HL-60 (cell line): Measurements from ENCODE around the gene RAP1A.

Experiments used
- DNase-seq, 2 experiments: peaks; one replicate each; pipeline ENCODE4 v3.0.0-alpha.2; 2010 to 2020; ENCODE audit warnings: low read depth in 1 of 2, low spot score in 1 of 2
- H3K27ac ChIP-seq: fragments of 250-450 bp; sonication (Bioruptor Pico); replicated peaks from 2 replicates; pipeline ENCODE4 v1.5.1; 2020; ENCODE audit warnings: mild to moderate bottlenecking, moderate library complexity
- H3K27me3 ChIP-seq: fragments of 250-450 bp; sonication (Bioruptor Pico); 2 replicates; pipeline ENCODE4 v1.5.1; 2021; ENCODE audit warnings: mild to moderate bottlenecking, moderate library complexity; ENCODE audit not compliant: insufficient read depth, poor library complexity, severe bottlenecking
- H3K4me3 ChIP-seq: replicated peaks from 2 replicates; pipeline ENCODE4 v1.5.1; 2011; ENCODE audit warnings: mild to moderate bottlenecking, control low read depth, low read length; ENCODE audit not compliant: insufficient read depth
- CTCF ChIP-seq: IDR thresholded peaks from one replicate; pipeline ENCODE4 v1.5.1; 2011; ENCODE audit warnings: low read length, control low read depth, inconsistent platforms; ENCODE audit not compliant: insufficient read depth
- GABPA ChIP-seq: IDR thresholded peaks from 2 replicates; pipeline ENCODE4 v1.6.1; 2012; ENCODE audit warnings: low read depth
- POLR2AphosphoS5 ChIP-seq: IDR thresholded peaks from 2 replicates; pipeline ENCODE4 v1.6.1; 2012; ENCODE audit warnings: low read depth
- REST ChIP-seq: IDR thresholded peaks from 2 replicates; pipeline ENCODE4 v1.6.1; 2012; ENCODE audit warnings: low read depth; ENCODE audit not compliant: insufficient replicate concordance
- SPI1 ChIP-seq: IDR thresholded peaks from 2 replicates; pipeline ENCODE4 v1.6.1; 2012; ENCODE audit warnings: low read depth, mild to moderate bottlenecking, borderline replicate concordance

RAP1A gene

GRCh38 chr1:111577814-111578213 lies 41.8 kb upstream of the RAP1A start:
- DNase-seq, result no peak
- Histone ChIP-seq H3K27me3 (no peaks in the 10 kb centered on the region), H3K27ac (no peak overlapping the region), H3K4me3 (no peak overlapping the region)
- TF ChIP-seq GABPA, result no peak

- TF ChIP-seq CTCF, result no peak
- no peak for TF ChIP-seq GABPA
- no peak for TF ChIP-seq REST
- no peak for TF ChIP-seq POLR2AphosphoS5
- TF ChIP-seq SPI1, result no peak
- Histone ChIP-seq H3K27me3 (no peaks in the 10 kb centered on the region), H3K4me3 (no peak overlapping the region), H3K27ac (no peak overlapping the region)
- DNase-seq, result no peak
Observed at GRCh38 chr1:111581166-111581565, 38.4 kb upstream of the RAP1A start.

GRCh38 chr1:111582016-111582415 lies 37.6 kb upstream of the RAP1A start:
- TF ChIP-seq CTCF (no peak), SPI1 (no peak)
- H3K27me3 ChIP-seq, result no peaks in the 10 kb centered on the region
- DNase-seq, result no peak
- no peak overlapping the region for H3K4me3 ChIP-seq
- no peak overlapping the region for H3K27ac ChIP-seq

- Histone ChIP-seq H3K27me3 (no peaks in the 10 kb centered on the region), H3K27ac (no peak overlapping the region), H3K4me3 (no peak overlapping the region)
- TF ChIP-seq CTCF, result no peak
- no peak for TF ChIP-seq POLR2AphosphoS5
- no peak for TF ChIP-seq SPI1
- TF ChIP-seq GABPA, result no peak
- no peak for TF ChIP-seq REST
- DNase-seq, result no peak
Observed at GRCh38 chr1:111582644-111583618, 36.7 kb upstream of the RAP1A start.
